Tibial nerve (tissue), 4 donors: Measurements from ENCODE around the gene GBP5. TPM values are rescaled to one million over a fixed set of nuclear protein-coding genes. Genes with fewer than 3 reads are reported as not detected.

Source experiments
- DNase-seq, 2 donors: peaks; one replicate each; pipeline ENCODE4 v3.0.0-alpha.2; 2019; ENCODE audit warnings: low spot score in 2 of 2
- H3K27ac ChIP-seq, 4 donors: fragments of 200-600 bp; sonication (generic) in 3 of 4; one replicate each; pipeline ENCODE4 v1.5.1; 2017 to 2019; ENCODE audit warnings: mild to moderate bottlenecking in 1 of 4
- H3K27me3 ChIP-seq, 2 donors: fragments of 200-600 bp; sonication (generic) in 1 of 2; one replicate each; pipeline versions ENCODE4 v1.5.1 to v1.6.0; 2017 to 2019
- H3K36me3 ChIP-seq, 3 donors: fragments of 200-600 bp; sonication (generic); one replicate each; pipeline ENCODE4 v1.5.1; 2018 to 2019
- H3K4me1 ChIP-seq, 4 donors: fragments of 200-600 bp; sonication (generic) in 3 of 4; one replicate each; pipeline ENCODE4 v1.5.1; 2017 to 2019
- H3K4me3 ChIP-seq, 4 donors: fragments of 200-600 bp; sonication (generic) in 3 of 4; one replicate each; pipeline ENCODE4 v1.5.1; 2017 to 2019; ENCODE audit warnings: mild to moderate bottlenecking in 1 of 4, moderate library complexity in 1 of 4
- H3K9me3 ChIP-seq, 4 donors: fragments of 200-600 bp; sonication (generic) in 3 of 4; one replicate each; pipeline ENCODE4 v1.5.1; 2017 to 2019
- EP300 ChIP-seq, 2 donors: sonication (generic); formaldehyde crosslinking; IDR thresholded peaks; one replicate each; pipeline ENCODE4 v1.6.1; 2017; ENCODE audit warnings: antibody characterized with exemption in 2 of 2, mild to moderate bottlenecking in 1 of 2
- POLR2A ChIP-seq, 2 donors: fragments of 450-650 bp; IDR thresholded peaks; one replicate each; pipeline ENCODE4 v1.6.1; 2017; ENCODE audit warnings: antibody characterized with exemption in 2 of 2, mild to moderate bottlenecking in 2 of 2, moderate library complexity in 2 of 2
- WGBS, 2 donors: methylation state at CpG; one replicate each; pipeline ENCODE4 v1.1.5; 2018; 5-methylcytosine and 5-hydroxymethylcytosine counted together
- total RNA-seq, 4 donors: library from RNA; depleted of rRNA; stranded (reverse); fragments of >200 nt; gene quantifications; one replicate each; pipeline ENCODE4 v1.1.0, GENCODE V29; 2016
- TF ChIP-seq, protein P1 (sequence below), 5 experiments: fragments of 200-600 bp in 3 of 5; fragments of 450-650 bp in 2 of 5; sonication (generic) in 3 of 5; IDR thresholded peaks; one replicate each; pipeline ENCODE4 v1.5.1; 2016 to 2019; ENCODE audit warnings: antibody characterized with exemption in 5 of 5, mild to moderate bottlenecking in 3 of 5, moderate library complexity in 2 of 5

The GBP5 gene
- total RNA-seq, 4 donors from 2014 or later = 0.78 to 3.9 (median 2.2) TPM

DNA sequence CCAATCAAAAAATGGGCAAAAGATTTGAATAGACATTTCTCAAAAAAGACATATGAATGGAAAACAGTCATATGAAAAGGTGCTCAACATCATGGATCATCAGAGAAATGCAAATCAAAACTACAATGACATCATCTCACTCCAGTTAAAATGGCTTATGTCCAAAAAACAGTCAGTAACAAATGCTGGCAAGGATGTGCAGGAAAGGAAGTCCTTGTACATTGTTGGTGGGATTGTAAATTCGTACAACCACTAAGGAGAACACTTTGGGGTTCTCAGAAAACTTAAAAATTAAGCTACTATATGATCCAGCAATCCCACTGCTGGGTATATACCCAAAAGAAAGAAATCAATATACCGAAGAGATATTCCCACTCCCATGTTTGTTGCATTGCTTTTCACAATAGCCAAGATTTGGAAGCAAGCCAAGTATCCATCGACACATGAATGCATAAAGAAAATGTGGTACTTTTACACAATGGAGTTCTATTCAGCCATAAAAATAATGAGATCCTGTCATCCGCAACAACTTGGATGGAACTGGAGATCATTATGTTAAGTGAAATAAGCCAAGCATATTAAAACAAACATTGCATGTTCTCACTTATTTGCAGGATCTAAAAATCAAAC, 17.9 kb downstream of the GBP5 start:
- H3K4me3 ChIP-seq = no peak overlapping the region
- H3K4me1 ChIP-seq = no peaks in the 10 kb centered on the region
- H3K27me3 ChIP-seq = no peaks in the 10 kb centered on the region
- 34 to 40% methylated on average over 4 of the region's 4 CpGs for WGBS, 2 donors
- peaks cover 0 to 4% (median 0%) of the 10 kb centered on the region in 4 donors for H3K9me3 ChIP-seq
- no peak overlapping the region for H3K27ac ChIP-seq
- TF ChIP-seq, protein P1, sequence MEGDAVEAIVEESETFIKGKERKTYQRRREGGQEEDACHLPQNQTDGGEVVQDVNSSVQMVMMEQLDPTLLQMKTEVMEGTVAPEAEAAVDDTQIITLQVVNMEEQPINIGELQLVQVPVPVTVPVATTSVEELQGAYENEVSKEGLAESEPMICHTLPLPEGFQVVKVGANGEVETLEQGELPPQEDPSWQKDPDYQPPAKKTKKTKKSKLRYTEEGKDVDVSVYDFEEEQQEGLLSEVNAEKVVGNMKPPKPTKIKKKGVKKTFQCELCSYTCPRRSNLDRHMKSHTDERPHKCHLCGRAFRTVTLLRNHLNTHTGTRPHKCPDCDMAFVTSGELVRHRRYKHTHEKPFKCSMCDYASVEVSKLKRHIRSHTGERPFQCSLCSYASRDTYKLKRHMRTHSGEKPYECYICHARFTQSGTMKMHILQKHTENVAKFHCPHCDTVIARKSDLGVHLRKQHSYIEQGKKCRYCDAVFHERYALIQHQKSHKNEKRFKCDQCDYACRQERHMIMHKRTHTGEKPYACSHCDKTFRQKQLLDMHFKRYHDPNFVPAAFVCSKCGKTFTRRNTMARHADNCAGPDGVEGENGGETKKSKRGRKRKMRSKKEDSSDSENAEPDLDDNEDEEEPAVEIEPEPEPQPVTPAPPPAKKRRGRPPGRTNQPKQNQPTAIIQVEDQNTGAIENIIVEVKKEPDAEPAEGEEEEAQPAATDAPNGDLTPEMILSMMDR (IDR thresholded peaks at IDR 0.05) = no peak
- TF ChIP-seq EP300 (IDR thresholded peaks at IDR 0.05) = no peak
- no peak for TF ChIP-seq POLR2A (IDR thresholded peaks at IDR 0.05)
- no peaks in the 10 kb centered on the region for H3K36me3 ChIP-seq
- DNase-seq = no peak

DNA sequence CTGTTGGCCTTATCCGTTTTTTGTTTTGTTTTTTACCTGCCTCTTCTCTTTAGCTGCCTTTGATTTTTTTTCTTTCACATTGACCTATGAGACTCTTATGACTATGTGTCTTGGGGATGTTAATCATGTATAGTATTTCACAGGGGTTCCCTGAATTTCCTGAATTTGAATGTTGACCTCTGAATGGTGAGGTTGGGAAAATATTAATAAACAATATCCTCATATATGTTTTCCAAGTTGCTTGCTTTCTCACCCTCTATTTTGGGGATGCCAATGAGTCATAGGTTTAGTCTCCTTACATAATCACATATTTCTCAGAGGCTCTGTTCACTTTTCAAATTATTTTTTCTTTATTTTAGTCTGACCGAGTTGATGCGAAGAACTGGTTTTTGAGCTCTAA, 29.6 kb downstream of the GBP5 start:
- TF ChIP-seq EP300 (IDR thresholded peaks at IDR 0.05) (no peak), POLR2A (IDR thresholded peaks at IDR 0.05) (no peak)
- TF ChIP-seq, protein P1 (IDR thresholded peaks at IDR 0.05) = no peak
- Histone ChIP-seq H3K36me3 (no peaks in the 10 kb centered on the region), H3K27ac (no peak overlapping the region), H3K9me3 (no peaks in the 10 kb centered on the region), H3K4me3 (no peak overlapping the region), H3K27me3 (no peaks in the 10 kb centered on the region), H3K4me1 (no peaks in the 10 kb centered on the region)
- DNase-seq = no peak
- 92 to 95% methylated on average over 3 of the region's 3 CpGs for WGBS, 2 donors

Other genes with a start within 250 kb of the GBP5 start
- gene GBP3, start 250.0 kb downstream of the GBP5 start, total RNA-seq = 10 to 100 TPM in 2 of 4 donors, 1 to 10 TPM in 2; 9.2 to 25.8 (median 11.2) TPM
- 10 to 100 TPM; 21.1 to 51.8 (median 24.2) TPM for gene GBP1, start 207.7 kb downstream of the GBP5 start, total RNA-seq
- gene GBP2, start 146.7 kb downstream of the GBP5 start, total RNA-seq = 10 to 100 TPM; 46.7 to 71.0 (median 55.5) TPM
- not detected for gene GBP7, start 96.9 kb downstream of the GBP5 start, total RNA-seq
- 10 to 100 TPM in 2 of 4 donors, 1 to 10 TPM in 2; 4.0 to 24.0 (median 11.3) TPM for gene GBP4, start 73.9 kb downstream of the GBP5 start, total RNA-seq
- gene GBP6, start 91.2 kb upstream of the GBP5 start, total RNA-seq = not detected